HCT116 (cell line): Measurements from ENCODE around the gene ARPC4. TPM values are rescaled to one million over a fixed set of nuclear protein-coding genes. Genes with fewer than 3 reads are reported as not detected.

Source experiments
- ATAC-seq: fragments of 200-7000 bp; cut with Tn5 transposase; 2 replicates; pipeline ENCODE4 v1.9.1; 2020; ENCODE audit warnings: mild to moderate bottlenecking, moderate library complexity
- BruUV-seq: library from RNA; stranded (reverse); fragments of 400-500 nt; replicated peaks from 2 replicates; lab custom pipeline; 2021; lab: Mats Ljungman, UMichigan
- CTCF ChIA-PET: fragments of 300-600 bp; sonication (Branson Sonifier 250); formaldehyde crosslinking; loops from one replicate; lab custom pipeline; 2021; ENCODE audit warnings: antibody characterized with exemption; lab: Charles Lee
- POLR2A ChIA-PET: fragments of 300-600, 350-600 bp; sonication (Branson Sonifier 250); formaldehyde crosslinking; loops from one replicate; lab custom pipeline; 2021; ENCODE audit warnings: antibody characterized with exemption; lab: Charles Lee
- RAD21 ChIA-PET, 2 experiments: fragments of 300-600 bp; sonication (Branson Sonifier 250); formaldehyde crosslinking; loops; one replicate each; lab custom pipeline; 2023; ENCODE audit warnings: low total read pairs in 2 of 2; ENCODE audit not compliant: uncharacterized antibody in 2 of 2, unreplicated experiment in 2 of 2, low non-redundant PET in 1 of 2; lab: Charles Lee
- DNase-seq: peaks from one replicate; pipeline ENCODE4 v3.0.0-alpha.2; 2010; ENCODE audit warnings: low read depth, low spot score
- H2AFZ ChIP-seq: fragments of 200-600 bp; shearing (Covaris generic), sonication (generic); 2 replicates; pipeline ENCODE4 v1.6.1; 2017; ENCODE audit warnings: low read depth, mixed run types, mixed read lengths, antibody characterized with exemption, low read length; ENCODE audit not compliant: poor library complexity, severe bottlenecking
- H3K27ac ChIP-seq: 2 replicates; pipeline ENCODE4 v1.5.1; 2012; ENCODE audit warnings: low read depth, low read length
- H3K27me3 ChIP-seq: fragments of 200-600 bp; sonication (generic); 2 replicates; pipeline ENCODE4 v1.6.1; 2016; ENCODE audit warnings: mixed run types, low read length, mixed read lengths; ENCODE audit not compliant: insufficient read depth
- H3K36me3 ChIP-seq, 2 experiments: fragments of 200-500 bp in 1 of 2; fragments of 200-600 bp in 1 of 2; sonication (Bioruptor generic) in 1 of 2; sonication (generic) in 1 of 2; 2 replicates each; pipeline versions ENCODE4 v1.5.1 to v1.6.1; 2014 to 2016; ENCODE audit warnings: low read length in 2 of 2, inconsistent platforms in 1 of 2, mixed read lengths in 1 of 2, mixed run types in 1 of 2; ENCODE audit not compliant: insufficient read depth in 2 of 2, control insufficient read depth in 1 of 2
- H3K4me1 ChIP-seq, 2 experiments: fragments of 200-600 bp in 1 of 2; sonication (generic) in 1 of 2; 2 replicates each; pipeline versions ENCODE4 v1.5.1 to v1.6.1; 2012 to 2017; ENCODE audit warnings: low read length in 2 of 2, inconsistent platforms in 1 of 2, mild to moderate bottlenecking in 1 of 2, mixed read lengths in 1 of 2, mixed run types in 1 of 2, moderate library complexity in 1 of 2; ENCODE audit not compliant: insufficient read depth in 2 of 2, control insufficient read depth in 1 of 2
- H3K4me2 ChIP-seq: fragments of 200-600 bp; sonication (generic); 2 replicates; pipeline ENCODE4 v1.6.1; 2017; ENCODE audit warnings: mixed run types, low read length, mixed read lengths
- H3K4me3 ChIP-seq, 2 experiments: fragments of 200-600 bp in 1 of 2; sonication (generic) in 1 of 2; replicated peaks in 1 of 2; 2 replicates each; pipeline ENCODE4 v1.5.1; 2011 to 2016; ENCODE audit warnings: low read length in 2 of 2, control low read depth in 1 of 2, low read depth in 1 of 2, mild to moderate bottlenecking in 1 of 2, mixed read lengths in 1 of 2, mixed run types in 1 of 2
- H3K79me2 ChIP-seq: fragments of 200-600 bp; sonication (generic); 2 replicates; pipeline ENCODE4 v1.6.1; 2017; ENCODE audit warnings: mild to moderate bottlenecking, mixed run types, low read length, moderate library complexity, mixed read lengths; ENCODE audit not compliant: insufficient read depth
- H3K9ac ChIP-seq: fragments of 200-600 bp; sonication (generic); 2 replicates; pipeline ENCODE4 v1.6.1; 2016; ENCODE audit warnings: low read length, mixed read lengths
- H3K9me2 ChIP-seq: fragments of 200-600 bp; sonication (generic), shearing (Covaris generic); 2 replicates; pipeline ENCODE4 v1.6.1; 2017; ENCODE audit warnings: mixed run types, mild to moderate bottlenecking, moderate library complexity; ENCODE audit not compliant: insufficient read depth
- H3K9me3 ChIP-seq, 2 experiments: fragments of 200-500 bp in 1 of 2; fragments of 200-600 bp in 1 of 2; sonication (Bioruptor generic) in 1 of 2; sonication (generic) in 1 of 2; 2 replicates each; pipeline ENCODE4 v1.6.1; 2014 to 2017; ENCODE audit warnings: low read length in 2 of 2, mixed read lengths in 2 of 2, inconsistent platforms in 1 of 2, low read depth in 1 of 2, mild to moderate bottlenecking in 1 of 2, mixed run types in 1 of 2, moderate library complexity in 1 of 2; ENCODE audit not compliant: control insufficient read depth in 1 of 2, insufficient read depth in 1 of 2
- H4K20me1 ChIP-seq: fragments of 200-600 bp; sonication (generic), shearing (Covaris generic); 2 replicates; pipeline ENCODE4 v1.6.1; 2017; ENCODE audit warnings: mixed run types, mild to moderate bottlenecking, moderate library complexity; ENCODE audit not compliant: insufficient read depth
- CBX3 ChIP-seq: IDR thresholded peaks from 2 replicates; pipeline ENCODE4 v1.6.1; 2012; ENCODE audit warnings: low read depth
- EGR1 ChIP-seq: IDR thresholded peaks from 2 replicates; pipeline ENCODE4 v1.6.1; 2012; ENCODE audit warnings: low read depth
- EZH2 ChIP-seq: fragments of 200-600 bp; sonication (generic); IDR thresholded peaks from 2 replicates; pipeline ENCODE4 v1.6.1; 2017; ENCODE audit warnings: antibody characterized with exemption, mixed run types
- FOSL1 ChIP-seq: IDR thresholded peaks from 2 replicates; pipeline ENCODE4 v1.6.1; 2012; ENCODE audit warnings: low read depth
- SP1 ChIP-seq: IDR thresholded peaks from 2 replicates; pipeline ENCODE4 v1.6.1; 2012; ENCODE audit warnings: low read depth
- ZNF274 ChIP-seq: fragments of 200-500 bp; sonication (Bioruptor generic); IDR thresholded peaks from 2 replicates; pipeline ENCODE4 v1.6.1; 2014; ENCODE audit warnings: mild to moderate bottlenecking, low read depth, low read length, inconsistent platforms
- intact Hi-C: fragments of 100-400 bp; cut with micrococcal nuclease; formaldehyde crosslinking; loops from 2 replicates; pipeline ENCODE4 v1.10.0; 2022
- total RNA-seq: library from RNA; stranded (reverse); gene quantifications from one replicate; pipeline ENCODE4 v1.2.1, GENCODE V29; 2021; ENCODE audit not compliant: unreplicated experiment
- TF ChIP-seq, protein P1 (sequence below): IDR thresholded peaks from 2 replicates; pipeline ENCODE4 v1.6.1; 2012
- TF ChIP-seq, protein P2 (sequence below): IDR thresholded peaks from 2 replicates; pipeline ENCODE4 v1.6.1; 2012; ENCODE audit warnings: low read depth

Gene ARPC4
- total RNA-seq, 1 experiment from 2014 or later, result 110 TPM

GRCh38 chr3:9792405-9793160, at the start of gene ARPC4, which contains the start of gene TADA3 (continued):
- TF ChIP-seq, protein P1, sequence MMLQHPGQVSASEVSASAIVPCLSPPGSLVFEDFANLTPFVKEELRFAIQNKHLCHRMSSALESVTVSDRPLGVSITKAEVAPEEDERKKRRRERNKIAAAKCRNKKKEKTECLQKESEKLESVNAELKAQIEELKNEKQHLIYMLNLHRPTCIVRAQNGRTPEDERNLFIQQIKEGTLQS, result no peak
- peak; percentile 96 for TF ChIP-seq EGR1

GRCh38 chr3:9743548-9743947, 49.3 kb upstream of the ARPC4 start:
- Histone ChIP-seq H3K79me2 (peaks cover 5% of the 10 kb centered on the region; the same call in 1 of the 2 replicates), H3K27ac (no peak overlapping the region), H3K9ac (no peak overlapping the region), H3K4me1 (no peaks in the 10 kb centered on the region), H3K36me3 (peaks cover 75 to 89% of the 10 kb centered on the region in 2 experiments), H3K4me3 (no peak overlapping the region), H3K4me2 (no peak overlapping the region), H2AFZ (no peak overlapping the region), H3K9me2 (no peaks in the 10 kb centered on the region), H3K9me3 (no peaks in the 10 kb centered on the region), H4K20me1 (no peaks in the 10 kb centered on the region), H3K27me3 (no peaks in the 10 kb centered on the region)
- TF ChIP-seq SP1 (no peak), EZH2 (no peak), CBX3 (no peak), EGR1 (no peak), ZNF274 (no peak), FOSL1 (no peak)
- TF ChIP-seq, protein P2, sequence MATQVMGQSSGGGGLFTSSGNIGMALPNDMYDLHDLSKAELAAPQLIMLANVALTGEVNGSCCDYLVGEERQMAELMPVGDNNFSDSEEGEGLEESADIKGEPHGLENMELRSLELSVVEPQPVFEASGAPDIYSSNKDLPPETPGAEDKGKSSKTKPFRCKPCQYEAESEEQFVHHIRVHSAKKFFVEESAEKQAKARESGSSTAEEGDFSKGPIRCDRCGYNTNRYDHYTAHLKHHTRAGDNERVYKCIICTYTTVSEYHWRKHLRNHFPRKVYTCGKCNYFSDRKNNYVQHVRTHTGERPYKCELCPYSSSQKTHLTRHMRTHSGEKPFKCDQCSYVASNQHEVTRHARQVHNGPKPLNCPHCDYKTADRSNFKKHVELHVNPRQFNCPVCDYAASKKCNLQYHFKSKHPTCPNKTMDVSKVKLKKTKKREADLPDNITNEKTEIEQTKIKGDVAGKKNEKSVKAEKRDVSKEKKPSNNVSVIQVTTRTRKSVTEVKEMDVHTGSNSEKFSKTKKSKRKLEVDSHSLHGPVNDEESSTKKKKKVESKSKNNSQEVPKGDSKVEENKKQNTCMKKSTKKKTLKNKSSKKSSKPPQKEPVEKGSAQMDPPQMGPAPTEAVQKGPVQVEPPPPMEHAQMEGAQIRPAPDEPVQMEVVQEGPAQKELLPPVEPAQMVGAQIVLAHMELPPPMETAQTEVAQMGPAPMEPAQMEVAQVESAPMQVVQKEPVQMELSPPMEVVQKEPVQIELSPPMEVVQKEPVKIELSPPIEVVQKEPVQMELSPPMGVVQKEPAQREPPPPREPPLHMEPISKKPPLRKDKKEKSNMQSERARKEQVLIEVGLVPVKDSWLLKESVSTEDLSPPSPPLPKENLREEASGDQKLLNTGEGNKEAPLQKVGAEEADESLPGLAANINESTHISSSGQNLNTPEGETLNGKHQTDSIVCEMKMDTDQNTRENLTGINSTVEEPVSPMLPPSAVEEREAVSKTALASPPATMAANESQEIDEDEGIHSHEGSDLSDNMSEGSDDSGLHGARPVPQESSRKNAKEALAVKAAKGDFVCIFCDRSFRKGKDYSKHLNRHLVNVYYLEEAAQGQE, result no peak
- intact Hi-C loops, result no loop called here
- DNase-seq (no peak), ATAC-seq (no peak)
- POLR2A ChIA-PET, result interaction anchor here (0.6 kb wide), 1 partner anchor 30 kb away, joined by 3 read pairs; no protein-coding TSS in a partner anchor
- no TSS peak for BruUV-seq
- CTCF ChIA-PET, result no interaction called here
- RAD21 ChIA-PET, result no interaction called here
